Cardiac muscle cell (in vitro differentiated cells and primary cell): Measurements from ENCODE around the gene CYFIP1. TPM values are rescaled to one million over a fixed set of nuclear protein-coding genes. Genes with fewer than 3 reads are reported as not detected.

Experiments used
- DNase-seq, 2 donors: peaks; one replicate each; pipeline versions ENCODE4 v3.0.0 to v3.0.0-alpha.2; 2010 to 2017; ENCODE audit warnings: low read depth in 1 of 2, low spot score in 1 of 2
- H3K27ac ChIP-seq: fragments of 200-600 bp; sonication (generic); 2 replicates; pipeline ENCODE4 v1.5.1; 2016
- H3K27me3 ChIP-seq: fragments of 200-600 bp; sonication (generic); 2 replicates; pipeline ENCODE4 v1.6.0; 2016; ENCODE audit warnings: control low read depth
- H3K36me3 ChIP-seq: fragments of 200-600 bp; sonication (generic); 2 replicates; pipeline ENCODE4 v1.5.1; 2016; ENCODE audit warnings: control low read depth
- H3K4me1 ChIP-seq: fragments of 200-600 bp; sonication (generic); 2 replicates; pipeline ENCODE4 v1.8.1; 2017; ENCODE audit warnings: low read depth, mild to moderate bottlenecking, mixed run types
- H3K4me3 ChIP-seq: fragments of 200-600 bp; sonication (generic); 2 replicates; pipeline ENCODE4 v1.5.1; 2016; ENCODE audit warnings: mild to moderate bottlenecking
- H3K9me3 ChIP-seq: fragments of 200-600 bp; sonication (generic); 2 replicates; pipeline ENCODE4 v1.5.1; 2017; ENCODE audit warnings: low read depth, mild to moderate bottlenecking, control low read depth
- polyA plus RNA-seq: library from polyadenylated mRNA; unstranded; fragments of >200 nt; fragmentation: Nextera tagmentation; extraction: Ambion mirVana; gene quantifications from 2 replicates; pipeline ENCODE4 v1.2.1, GENCODE V29; 2016
- total RNA-seq: library from RNA; depleted of rRNA; stranded (reverse); fragments of >200 nt; gene quantifications from 2 replicates; pipeline ENCODE4 v1.2.3, GENCODE V29; 2016
- TF ChIP-seq, protein P1 (sequence below): IDR thresholded peaks from 2 replicates; pipeline ENCODE4 v1.5.1; 2012; ENCODE audit warnings: low read depth, mild to moderate bottlenecking, low read length

The CYFIP1 gene
- total and polyA plus RNA-seq, 2 experiments from 2014 or later: 32.9 to 38.7 TPM

DNA sequence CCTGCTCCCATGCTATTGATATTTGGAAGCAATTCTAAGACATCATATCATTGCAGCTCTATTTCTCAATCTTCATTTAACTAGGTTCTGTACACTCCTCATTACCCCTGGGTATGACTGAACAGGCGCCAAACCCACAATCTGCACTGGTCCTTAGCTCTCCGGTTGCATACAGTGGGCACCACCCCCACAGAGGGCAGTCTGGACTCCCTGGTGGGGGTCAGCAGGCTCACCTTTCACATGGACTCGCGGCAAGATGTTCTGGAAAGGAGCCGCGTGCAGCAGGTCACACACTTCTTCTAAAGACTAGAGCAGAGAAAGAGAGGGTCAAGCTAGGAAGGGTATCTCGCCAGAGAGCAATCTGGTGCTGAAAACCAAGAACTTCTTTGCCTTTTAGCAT lies 105.2 kb downstream of the CYFIP1 start:
- Histone ChIP-seq H3K9me3 (no peaks in the 10 kb centered on the region), H3K36me3 (peaks cover 37% of the 10 kb centered on the region), H3K4me1 (no peaks in the 10 kb centered on the region), H3K27ac (no peak overlapping the region), H3K4me3 (no peak overlapping the region), H3K27me3 (no peaks in the 10 kb centered on the region)
- TF ChIP-seq, protein P1, sequence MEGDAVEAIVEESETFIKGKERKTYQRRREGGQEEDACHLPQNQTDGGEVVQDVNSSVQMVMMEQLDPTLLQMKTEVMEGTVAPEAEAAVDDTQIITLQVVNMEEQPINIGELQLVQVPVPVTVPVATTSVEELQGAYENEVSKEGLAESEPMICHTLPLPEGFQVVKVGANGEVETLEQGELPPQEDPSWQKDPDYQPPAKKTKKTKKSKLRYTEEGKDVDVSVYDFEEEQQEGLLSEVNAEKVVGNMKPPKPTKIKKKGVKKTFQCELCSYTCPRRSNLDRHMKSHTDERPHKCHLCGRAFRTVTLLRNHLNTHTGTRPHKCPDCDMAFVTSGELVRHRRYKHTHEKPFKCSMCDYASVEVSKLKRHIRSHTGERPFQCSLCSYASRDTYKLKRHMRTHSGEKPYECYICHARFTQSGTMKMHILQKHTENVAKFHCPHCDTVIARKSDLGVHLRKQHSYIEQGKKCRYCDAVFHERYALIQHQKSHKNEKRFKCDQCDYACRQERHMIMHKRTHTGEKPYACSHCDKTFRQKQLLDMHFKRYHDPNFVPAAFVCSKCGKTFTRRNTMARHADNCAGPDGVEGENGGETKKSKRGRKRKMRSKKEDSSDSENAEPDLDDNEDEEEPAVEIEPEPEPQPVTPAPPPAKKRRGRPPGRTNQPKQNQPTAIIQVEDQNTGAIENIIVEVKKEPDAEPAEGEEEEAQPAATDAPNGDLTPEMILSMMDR: no peak
- no peak for DNase-seq

DNA sequence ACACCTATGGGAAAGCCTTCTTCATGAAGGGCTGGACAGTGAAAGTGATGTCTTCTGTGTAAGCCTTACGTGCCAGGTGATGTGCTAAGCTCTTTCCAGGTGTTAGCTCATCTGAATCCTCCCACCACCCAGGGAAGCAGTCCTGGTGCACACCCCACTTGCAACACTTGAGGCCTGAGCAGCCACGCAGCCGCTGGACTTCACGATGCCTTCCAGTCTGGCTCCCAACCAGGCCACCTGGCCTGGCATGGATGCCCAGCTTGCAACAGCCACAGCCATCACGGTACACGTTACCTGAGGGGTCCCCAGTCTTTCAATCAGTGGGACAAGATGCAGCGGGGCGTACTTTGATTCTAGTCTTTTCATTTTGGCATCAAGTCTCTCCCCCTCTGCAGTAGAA lies 105.9 kb downstream of the CYFIP1 start:
- no peaks in the 10 kb centered on the region for H3K9me3 ChIP-seq
- no peak for DNase-seq
- H3K4me1 ChIP-seq: no peaks in the 10 kb centered on the region
- no peaks in the 10 kb centered on the region for H3K27me3 ChIP-seq
- peaks cover 44% of the 10 kb centered on the region for H3K36me3 ChIP-seq
- no peak overlapping the region for H3K4me3 ChIP-seq
- TF ChIP-seq, protein P1: no peak
- no peak overlapping the region for H3K27ac ChIP-seq

DNA sequence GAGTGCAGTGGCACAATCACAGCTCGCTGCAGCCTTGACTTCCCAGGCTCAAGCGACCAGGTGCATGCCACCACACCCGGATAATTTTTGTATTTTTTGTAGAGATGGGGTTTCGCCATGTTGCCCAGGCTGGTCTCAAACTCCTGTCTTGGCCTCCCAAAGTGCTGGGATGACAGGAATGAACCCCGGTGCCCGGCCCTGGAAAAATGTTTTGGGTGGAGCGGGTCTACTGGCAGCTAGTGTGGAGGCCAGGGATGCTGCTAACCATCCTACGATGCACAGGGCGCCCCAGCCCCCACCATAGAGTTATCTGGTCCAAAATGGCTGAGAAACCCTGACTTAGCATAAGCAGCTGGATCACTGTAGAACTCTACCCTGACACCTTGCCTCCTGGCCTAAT lies 106.3 kb downstream of the CYFIP1 start:
- DNase-seq: no peak
- H3K9me3 ChIP-seq: no peaks in the 10 kb centered on the region
- TF ChIP-seq, protein P1: no peak
- no peak overlapping the region for H3K4me3 ChIP-seq
- H3K36me3 ChIP-seq: peaks cover 49% of the 10 kb centered on the region
- no peaks in the 10 kb centered on the region for H3K4me1 ChIP-seq
- no peaks in the 10 kb centered on the region for H3K27me3 ChIP-seq
- H3K27ac ChIP-seq: no peak overlapping the region

DNA sequence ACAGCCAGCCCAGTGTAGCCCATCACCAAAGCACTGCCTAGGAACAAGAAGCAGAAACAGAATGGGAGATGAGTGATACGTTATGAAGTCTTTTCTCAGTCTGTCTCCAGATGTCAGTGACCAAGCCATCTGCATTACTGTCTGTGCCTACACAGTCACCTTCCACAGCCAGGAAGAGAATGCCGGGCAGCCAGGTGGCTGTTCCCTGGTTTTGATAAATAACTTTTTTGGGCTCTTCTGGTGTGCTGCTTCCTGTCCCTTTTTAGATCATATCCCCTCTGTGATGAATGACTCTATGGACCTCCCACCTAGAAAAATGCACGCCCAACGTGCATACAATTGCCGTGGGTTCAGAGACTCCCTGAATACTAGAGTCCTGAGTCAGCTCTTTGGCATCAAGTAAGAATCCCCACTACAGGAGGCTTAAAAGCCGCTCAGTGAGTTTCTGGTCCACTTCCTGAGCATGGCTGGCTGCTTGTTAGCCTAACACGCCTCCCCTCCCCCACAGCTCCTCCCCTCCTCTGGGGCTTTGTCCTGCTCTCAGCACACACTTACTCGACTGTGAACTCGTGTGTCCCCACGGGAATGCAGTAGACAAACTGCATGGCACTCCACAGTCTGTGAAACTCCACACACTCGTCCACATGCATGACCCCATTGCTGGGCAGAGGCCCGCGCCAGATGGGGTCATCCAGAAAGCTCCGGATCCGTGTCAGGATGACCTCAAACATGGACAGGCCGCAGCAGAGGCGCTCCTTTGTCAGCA lies 107.0 kb downstream of the CYFIP1 start:
- no peak overlapping the region for H3K27ac ChIP-seq
- peak in 1 of 2 donors; percentile 82 for DNase-seq
- H3K36me3 ChIP-seq: peaks cover 54% of the 10 kb centered on the region
- no peaks in the 10 kb centered on the region for H3K9me3 ChIP-seq
- H3K4me3 ChIP-seq: no peak overlapping the region
- TF ChIP-seq, protein P1: no peak
- no peaks in the 10 kb centered on the region for H3K27me3 ChIP-seq
- H3K4me1 ChIP-seq: no peaks in the 10 kb centered on the region

DNA sequence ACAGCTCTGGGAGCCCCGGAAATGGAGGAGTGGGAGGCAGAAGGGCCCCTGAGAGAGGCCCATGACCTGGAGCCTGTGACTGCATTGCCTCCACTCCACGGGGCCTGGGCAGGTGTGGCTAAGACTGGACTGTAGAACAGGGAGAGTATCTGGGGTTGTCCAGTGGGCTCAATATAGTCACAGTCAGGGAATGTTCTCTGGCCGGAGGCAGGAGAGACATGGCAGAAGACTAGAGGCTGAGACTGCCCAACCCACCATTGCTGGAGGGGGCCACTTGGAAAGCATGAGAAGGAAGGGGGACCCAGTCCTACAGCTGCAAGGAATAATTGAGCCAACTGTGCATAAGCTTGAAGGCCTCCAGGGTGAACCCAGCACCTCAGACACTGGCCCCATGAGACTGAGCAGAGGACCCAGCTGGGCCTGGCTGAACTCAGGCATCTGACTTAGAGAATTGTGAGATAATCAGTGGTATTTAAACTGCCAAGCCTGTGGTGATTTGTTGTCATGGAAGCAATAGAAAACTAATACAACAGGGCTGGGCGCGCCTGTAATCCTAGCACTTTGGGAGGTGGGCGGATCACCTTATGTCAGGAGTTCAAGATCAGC lies 108.6 kb downstream of the CYFIP1 start:
- H3K4me1 ChIP-seq: no peaks in the 10 kb centered on the region
- no peaks in the 10 kb centered on the region for H3K27me3 ChIP-seq
- TF ChIP-seq, protein P1: no peak
- no peak overlapping the region for H3K27ac ChIP-seq
- no peak for DNase-seq
- peaks cover 61% of the 10 kb centered on the region for H3K36me3 ChIP-seq
- H3K9me3 ChIP-seq: no peaks in the 10 kb centered on the region
- H3K4me3 ChIP-seq: no peak overlapping the region
